H9 (cell line): ENCODE results near the gene INMT. TPM values are rescaled to one million over a fixed set of nuclear protein-coding genes. Genes with fewer than 3 reads are reported as not detected.

Source experiments
- DNase-seq: peaks from one replicate; pipeline ENCODE4 v3.0.0-alpha.2; 2017
- H2AFZ ChIP-seq: one replicate; pipeline ENCODE4 v1.6.1; 2013; ENCODE audit warnings: mild to moderate bottlenecking, low read length, control low read depth, moderate library complexity
- H2AK5ac ChIP-seq: 2 replicates; pipeline ENCODE4 v1.6.1; 2013; ENCODE audit warnings: low read length, control low read depth, mixed read lengths; ENCODE audit not compliant: insufficient read length
- H2BK120ac ChIP-seq: one replicate; pipeline ENCODE4 v1.6.1; 2013; ENCODE audit warnings: low read depth, mild to moderate bottlenecking, low read length, control low read depth, inconsistent platforms; ENCODE audit not compliant: poor library complexity, severe bottlenecking
- H2BK12ac ChIP-seq: 2 replicates; pipeline ENCODE4 v1.6.1; 2013; ENCODE audit warnings: low read length, control low read depth, mixed read lengths, low read depth; ENCODE audit not compliant: insufficient read length
- H2BK15ac ChIP-seq: 2 replicates; pipeline ENCODE4 v1.6.1; 2013; ENCODE audit warnings: low read depth, low read length, control low read depth
- H2BK20ac ChIP-seq: one replicate; pipeline ENCODE4 v1.6.1; 2013; ENCODE audit warnings: low read depth, mild to moderate bottlenecking, low read length, control low read depth, inconsistent platforms; ENCODE audit not compliant: poor library complexity, severe bottlenecking
- H2BK5ac ChIP-seq: 2 replicates; pipeline ENCODE4 v1.6.1; 2013; ENCODE audit warnings: low read length, control low read depth, mixed read lengths; ENCODE audit not compliant: insufficient read length
- H3K14ac ChIP-seq: 2 replicates; pipeline ENCODE4 v1.6.1; 2013; ENCODE audit warnings: low read length, control low read depth; ENCODE audit not compliant: insufficient read depth
- H3K18ac ChIP-seq: 2 replicates; pipeline ENCODE4 v1.6.1; 2013; ENCODE audit warnings: low read depth, mild to moderate bottlenecking, mixed read lengths, low read length, control low read depth; ENCODE audit not compliant: insufficient read length
- H3K23ac ChIP-seq: 2 replicates; pipeline ENCODE4 v1.6.1; 2013; ENCODE audit warnings: low read length, control low read depth, mixed read lengths, low read depth; ENCODE audit not compliant: insufficient read length
- H3K23me2 ChIP-seq: 2 replicates; pipeline ENCODE4 v1.6.1; 2013; ENCODE audit warnings: low read depth, mild to moderate bottlenecking, mixed read lengths, low read length, control low read depth; ENCODE audit not compliant: insufficient read length, poor library complexity, severe bottlenecking
- H3K27ac ChIP-seq: 2 replicates; pipeline ENCODE4 v1.5.1; 2013; ENCODE audit warnings: low read length, control low read depth, mixed read lengths, low read depth; ENCODE audit not compliant: insufficient read length
- H3K27me3 ChIP-seq: 2 replicates; pipeline ENCODE4 v1.6.1; 2013; ENCODE audit warnings: low read length, control low read depth, inconsistent platforms; ENCODE audit not compliant: insufficient read depth
- H3K4ac ChIP-seq: 2 replicates; pipeline ENCODE4 v1.6.1; 2013; ENCODE audit warnings: low read depth, mild to moderate bottlenecking, control low read depth, inconsistent platforms, low read length, moderate library complexity
- H3K4me1 ChIP-seq: 2 replicates; pipeline ENCODE4 v1.6.1; 2013; ENCODE audit warnings: low read length, control low read depth, inconsistent platforms; ENCODE audit not compliant: insufficient read depth
- H3K4me2 ChIP-seq: 2 replicates; pipeline ENCODE4 v1.6.1; 2013; ENCODE audit warnings: low read length, control low read depth, mixed read lengths; ENCODE audit not compliant: insufficient read length, insufficient read depth
- H3K56ac ChIP-seq: 2 replicates; pipeline ENCODE4 v1.6.1; 2013; ENCODE audit warnings: low read depth, mild to moderate bottlenecking, mixed read lengths, low read length, control low read depth; ENCODE audit not compliant: insufficient read length
- H3K79me1 ChIP-seq: 2 replicates; pipeline ENCODE4 v1.6.1; 2013; ENCODE audit warnings: low read depth, mild to moderate bottlenecking, moderate library complexity, low read length, control low read depth, inconsistent platforms; ENCODE audit not compliant: insufficient read depth, poor library complexity, severe bottlenecking
- H3K79me2 ChIP-seq: 2 replicates; pipeline ENCODE4 v1.6.1; 2013; ENCODE audit warnings: low read length, control low read depth, inconsistent platforms; ENCODE audit not compliant: insufficient read depth
- H3K9ac ChIP-seq: 2 replicates; pipeline ENCODE4 v1.6.1; 2013; ENCODE audit warnings: low read length, control low read depth, mixed read lengths; ENCODE audit not compliant: insufficient read length; ENCODE audit errors: extremely low read depth
- H3K9me3 ChIP-seq: one replicate; pipeline ENCODE4 v1.6.1; 2013; ENCODE audit warnings: low read depth, low read length, inconsistent platforms; ENCODE audit not compliant: control insufficient read depth
- H3T11ph ChIP-seq: one replicate; pipeline ENCODE4 v1.6.1; 2013; ENCODE audit warnings: mild to moderate bottlenecking, low read length, control low read depth, inconsistent platforms
- H4K20me1 ChIP-seq: one replicate; pipeline ENCODE4 v1.6.1; 2013; ENCODE audit not compliant: control insufficient read depth, insufficient read length, insufficient read depth
- H4K5ac ChIP-seq: 2 replicates; pipeline ENCODE4 v1.6.1; 2013; ENCODE audit warnings: low read depth, mild to moderate bottlenecking, mixed read lengths, low read length, control low read depth; ENCODE audit not compliant: insufficient read length
- H4K8ac ChIP-seq: replicated peaks from 2 replicates; pipeline ENCODE4 v1.6.1; 2013; ENCODE audit warnings: low read length, control low read depth, mixed read lengths, low read depth; ENCODE audit not compliant: insufficient read length
- H4K91ac ChIP-seq: 2 replicates; pipeline ENCODE4 v1.6.1; 2013; ENCODE audit warnings: low read depth, mild to moderate bottlenecking, moderate library complexity, mixed read lengths, low read length, control low read depth; ENCODE audit not compliant: insufficient read length
- H3K27ac Mint-ChIP-seq, 3 experiments: 2 replicates in 2 of 3; 3 replicates in 1 of 3; pipeline ENCODE4 v1.8.0; 2020 to 2021; ENCODE audit warnings: mixed read lengths in 3 of 3, mild to moderate bottlenecking in 1 of 3, moderate library complexity in 1 of 3
- H3K27me3 Mint-ChIP-seq: 2 replicates; pipeline ENCODE4 v1.8.0; 2021; ENCODE audit warnings: low read depth, mild to moderate bottlenecking, moderate library complexity, mixed read lengths
- H3K36me3 Mint-ChIP-seq, 3 experiments: 2 replicates in 2 of 3; 3 replicates in 1 of 3; pipeline ENCODE4 v1.8.0; 2020 to 2021; ENCODE audit warnings: low read depth in 3 of 3, mixed read lengths in 3 of 3; ENCODE audit not compliant: insufficient read depth in 1 of 3
- H3K4me1 Mint-ChIP-seq, 2 experiments: 2 replicates each; pipeline ENCODE4 v1.8.0; 2020; ENCODE audit warnings: mixed read lengths in 2 of 2
- H3K4me3 Mint-ChIP-seq, 2 experiments: 2 replicates in 1 of 2; 3 replicates in 1 of 2; pipeline ENCODE4 v1.8.0; 2020 to 2021; ENCODE audit warnings: mild to moderate bottlenecking in 2 of 2, mixed read lengths in 2 of 2, moderate library complexity in 1 of 2
- H3K9me3 Mint-ChIP-seq, 2 experiments: 2 replicates in 1 of 2; 3 replicates in 1 of 2; pipeline ENCODE4 v1.8.0; 2020; ENCODE audit warnings: mild to moderate bottlenecking in 2 of 2, mixed read lengths in 2 of 2, moderate library complexity in 1 of 2
- whole genome bisulfite sequencing: extraction: QIAGEN DNeasy Blood & Tissue Kit; methylation state at CpG from one replicate; pipeline ENCODE4 v1.1.7; 2013; ENCODE audit warnings: missing lambda C conversion rate, low lambda C conversion rate, mixed read lengths; ENCODE audit not compliant: insufficient read length; ENCODE audit errors: extremely low coverage; 5-methylcytosine and 5-hydroxymethylcytosine counted together
- total RNA-seq: library from RNA; stranded (reverse); gene quantifications from 2 replicates; pipeline ENCODE4 v1.2.1, GENCODE V29; 2021
- TF ChIP-seq, protein P1 (sequence below): fragments of 200-600 bp; sonication (generic); conservative IDR thresholded peaks from 3 replicates; pipeline ENCODE4 v1.8.0; 2021; ENCODE audit warnings: antibody characterized with exemption, mild to moderate bottlenecking

The INMT gene
- total RNA-seq, 1 experiment from 2014 or later: 0.70 TPM

DNA sequence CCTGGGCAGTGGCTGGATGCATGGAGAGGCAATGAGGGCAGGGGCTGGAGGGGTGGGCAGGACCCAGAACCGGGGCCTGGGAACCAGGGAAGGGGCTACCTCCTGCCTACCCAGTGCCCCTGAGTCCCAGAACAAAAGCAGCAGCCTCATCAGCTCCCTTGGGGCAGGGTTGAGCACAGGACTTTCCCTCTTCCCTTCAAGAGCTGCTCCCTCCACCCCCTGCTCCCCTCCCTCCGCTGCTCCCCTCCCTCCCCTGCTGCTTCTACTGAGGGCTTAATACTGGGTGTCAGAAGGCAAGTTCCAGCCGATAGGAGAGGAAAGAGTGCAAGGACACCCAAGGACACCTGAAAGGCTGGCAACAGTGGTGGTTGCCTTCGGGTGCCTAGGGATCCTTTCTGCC, 28.2 kb upstream of the INMT start:
- H2AK5ac ChIP-seq: no peak overlapping the region
- TF ChIP-seq, protein P1, sequence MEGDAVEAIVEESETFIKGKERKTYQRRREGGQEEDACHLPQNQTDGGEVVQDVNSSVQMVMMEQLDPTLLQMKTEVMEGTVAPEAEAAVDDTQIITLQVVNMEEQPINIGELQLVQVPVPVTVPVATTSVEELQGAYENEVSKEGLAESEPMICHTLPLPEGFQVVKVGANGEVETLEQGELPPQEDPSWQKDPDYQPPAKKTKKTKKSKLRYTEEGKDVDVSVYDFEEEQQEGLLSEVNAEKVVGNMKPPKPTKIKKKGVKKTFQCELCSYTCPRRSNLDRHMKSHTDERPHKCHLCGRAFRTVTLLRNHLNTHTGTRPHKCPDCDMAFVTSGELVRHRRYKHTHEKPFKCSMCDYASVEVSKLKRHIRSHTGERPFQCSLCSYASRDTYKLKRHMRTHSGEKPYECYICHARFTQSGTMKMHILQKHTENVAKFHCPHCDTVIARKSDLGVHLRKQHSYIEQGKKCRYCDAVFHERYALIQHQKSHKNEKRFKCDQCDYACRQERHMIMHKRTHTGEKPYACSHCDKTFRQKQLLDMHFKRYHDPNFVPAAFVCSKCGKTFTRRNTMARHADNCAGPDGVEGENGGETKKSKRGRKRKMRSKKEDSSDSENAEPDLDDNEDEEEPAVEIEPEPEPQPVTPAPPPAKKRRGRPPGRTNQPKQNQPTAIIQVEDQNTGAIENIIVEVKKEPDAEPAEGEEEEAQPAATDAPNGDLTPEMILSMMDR: no peak
- H2BK20ac ChIP-seq: no peak overlapping the region
- no peak overlapping the region for H2BK12ac ChIP-seq
- H4K8ac ChIP-seq: no peak overlapping the region
- H3K4me1 ChIP-seq: peaks cover 12% of the 10 kb centered on the region; the same call in 1 of the 2 replicates
- H3K4ac ChIP-seq: no peak overlapping the region
- no peak overlapping the region for H2BK120ac ChIP-seq
- no peak overlapping the region for H3K4me3 Mint-ChIP-seq
- peaks cover 10% of the 10 kb centered on the region for H3K9me3 ChIP-seq
- H3K56ac ChIP-seq: no peak overlapping the region
- peaks cover 6 to 11% (median 9%) of the 10 kb centered on the region in 3 experiments for H3K36me3 Mint-ChIP-seq
- H4K5ac ChIP-seq: no peak overlapping the region
- H3K27me3 ChIP-seq: no peaks in the 10 kb centered on the region
- H3K27ac ChIP-seq: no peak overlapping the region
- no peaks in the 10 kb centered on the region for H3K79me1 ChIP-seq
- no peak overlapping the region for H3K18ac ChIP-seq
- no peak for DNase-seq
- no peaks in the 10 kb centered on the region for H4K20me1 ChIP-seq
- WGBS: no CpG with 5 or more reads among the region's 4 CpGs
- H3K9ac ChIP-seq: no peak overlapping the region
- H3K23ac ChIP-seq: no peak overlapping the region
- peaks cover 15 to 18% of the 10 kb centered on the region in 2 experiments for H3K9me3 Mint-ChIP-seq
- no peaks in the 10 kb centered on the region for H3K79me2 ChIP-seq
- H3T11ph ChIP-seq: no peak overlapping the region
- H3K27ac Mint-ChIP-seq: no peak overlapping the region
- H3K14ac ChIP-seq: no peak overlapping the region
- H3K23me2 ChIP-seq: no peaks in the 10 kb centered on the region
- H3K4me2 ChIP-seq: no peak overlapping the region
- no peak overlapping the region for H2BK5ac ChIP-seq
- peaks cover 30 to 42% of the 10 kb centered on the region in 2 experiments for H3K4me1 Mint-ChIP-seq
- H4K91ac ChIP-seq: no peak overlapping the region
- H3K27me3 Mint-ChIP-seq: peaks cover 15% of the 10 kb centered on the region
- H2AFZ ChIP-seq: no peak overlapping the region
- no peak overlapping the region for H2BK15ac ChIP-seq
